Brain pericyte (primary cell): ENCODE results near the gene FES.

Experiments
- DNase-seq: peaks from one replicate; pipeline ENCODE4 v3.0.0-alpha.2; 2012; ENCODE audit warnings: low read depth, low spot score

Gene FES

DNA sequence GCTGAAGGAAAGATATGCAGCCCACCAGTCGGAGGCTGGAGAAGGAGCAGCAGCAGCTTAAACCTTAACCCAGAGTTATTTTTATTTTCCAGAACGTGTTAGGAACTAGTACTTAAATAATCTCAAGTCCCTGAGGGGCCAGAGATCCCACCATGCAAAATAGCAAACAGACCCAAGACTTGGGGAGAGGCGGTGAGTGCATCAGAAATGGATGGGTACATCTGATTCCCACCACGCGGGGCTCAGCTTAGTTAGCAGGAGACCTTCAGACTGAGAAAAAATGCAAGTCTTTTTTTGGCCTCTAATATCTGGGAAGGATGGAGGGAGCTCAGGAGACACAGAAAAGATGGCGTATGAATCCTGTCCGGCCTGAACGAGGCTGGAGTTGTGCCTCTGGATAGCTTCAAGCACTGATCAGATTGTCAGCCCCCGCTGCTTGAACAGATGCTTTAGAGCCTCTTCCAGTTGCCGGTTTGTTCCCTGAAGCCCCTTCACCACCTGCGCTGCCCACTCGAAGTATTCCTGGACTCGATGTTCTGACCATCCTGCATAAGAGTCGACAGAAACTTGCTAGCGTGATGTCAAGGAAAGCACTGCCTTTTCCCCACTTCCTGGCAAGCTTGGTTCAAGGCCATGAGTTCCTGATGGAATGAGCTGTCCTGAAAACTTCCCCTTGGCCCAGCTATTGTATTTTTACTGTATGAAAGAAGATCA is 46.7 kb downstream of the FES start:
- DNase-seq = no peak

DNA sequence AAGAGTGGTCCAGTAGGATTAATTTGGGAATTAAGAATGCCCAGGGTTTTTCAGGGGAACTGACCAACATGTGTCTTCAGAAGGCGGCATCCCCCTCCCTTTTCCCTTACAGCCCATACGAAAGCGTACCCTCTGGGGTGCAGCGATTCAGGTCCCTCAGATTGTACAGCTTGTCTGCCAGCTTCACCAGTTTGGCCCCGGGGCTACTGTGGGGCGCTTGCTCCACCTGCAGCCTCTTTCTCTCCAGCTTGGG is 47.2 kb downstream of the FES start:
- DNase-seq = no peak

DNA sequence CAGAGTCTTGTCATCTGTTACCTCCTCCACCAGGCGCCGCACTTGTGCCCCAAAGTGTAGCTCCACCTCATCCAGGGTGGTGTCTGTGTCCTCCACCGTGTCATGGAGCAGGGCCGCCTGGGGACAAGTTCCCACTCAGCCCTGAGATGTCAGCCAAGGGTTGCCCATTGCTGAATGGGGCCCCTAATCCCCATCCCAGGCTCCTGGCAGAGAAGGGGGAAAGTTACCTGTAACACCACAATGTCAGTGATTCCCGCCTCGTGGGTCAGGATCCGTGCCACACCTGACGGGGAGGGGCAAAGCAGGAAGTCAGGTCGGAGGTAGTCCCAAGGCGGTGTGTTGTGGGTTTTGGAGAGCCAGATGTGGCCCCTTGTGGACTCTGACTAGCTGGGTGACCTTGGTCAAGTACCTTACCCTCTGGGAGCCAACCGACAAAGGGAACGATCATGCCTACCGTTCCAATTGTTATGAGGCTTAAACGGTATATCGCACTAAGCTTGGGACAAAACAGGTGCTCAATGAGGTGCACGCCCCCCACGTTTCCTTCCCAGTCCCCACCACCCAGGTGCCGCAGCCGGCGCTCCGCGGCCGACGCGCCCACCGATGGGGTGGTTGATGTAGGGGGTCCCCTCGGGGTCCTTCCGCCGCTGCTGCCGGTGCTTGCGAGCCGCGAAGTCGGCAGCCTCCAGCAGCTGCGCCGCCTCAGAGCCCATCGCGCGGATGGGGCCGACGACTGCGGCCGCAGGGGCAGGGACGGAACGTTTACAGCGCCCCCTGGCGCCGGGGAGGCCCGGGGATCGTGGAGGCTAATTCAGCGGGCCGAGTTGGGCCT is 47.7 kb downstream of the FES start, which contains the start of gene HDDC3:
HDDC3 (minus strand) TSS at position 722 of the 832 bp plus-strand sequence; CDS start at position 713, 9 bp downstream.
- DNase-seq = no peak

DNA sequence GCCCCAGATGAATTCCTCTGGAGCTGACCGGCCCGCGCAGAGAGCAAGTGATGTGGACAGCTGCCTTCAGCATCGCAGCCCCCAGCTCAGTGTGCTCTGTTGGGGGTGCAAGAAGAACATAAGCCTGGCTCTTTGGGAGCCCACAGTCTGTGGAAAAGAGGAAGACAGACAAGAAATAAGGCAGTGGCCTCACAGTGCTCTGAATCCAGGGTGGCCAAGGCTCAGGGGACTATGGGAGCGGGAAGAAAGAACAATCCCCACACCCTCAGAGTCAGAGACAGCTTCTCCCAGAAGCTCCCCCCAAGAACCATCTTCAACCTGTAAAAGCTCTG is 48.3 kb downstream of the FES start:
- no peak for DNase-seq

DNA sequence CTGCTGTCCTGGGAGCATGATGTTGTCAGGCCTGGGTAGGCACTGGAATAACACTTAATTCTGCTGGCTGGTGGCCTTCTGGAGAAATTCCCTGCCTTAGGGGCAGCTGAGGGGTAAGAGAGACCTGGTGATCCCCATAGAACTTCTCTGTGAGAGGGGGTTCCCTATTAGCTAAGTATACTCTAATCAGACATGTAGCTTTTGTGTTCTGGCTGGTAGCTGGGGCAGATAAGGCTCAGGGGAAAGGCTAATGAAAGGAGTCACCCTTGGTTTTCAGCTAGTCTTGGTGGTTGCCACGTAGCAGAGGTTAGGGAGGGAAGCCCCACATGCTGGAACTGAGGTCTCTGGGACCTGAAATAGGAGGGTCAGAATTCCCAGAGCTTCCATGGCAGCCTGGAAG is 49.0 kb downstream of the FES start:
- no peak for DNase-seq

DNA sequence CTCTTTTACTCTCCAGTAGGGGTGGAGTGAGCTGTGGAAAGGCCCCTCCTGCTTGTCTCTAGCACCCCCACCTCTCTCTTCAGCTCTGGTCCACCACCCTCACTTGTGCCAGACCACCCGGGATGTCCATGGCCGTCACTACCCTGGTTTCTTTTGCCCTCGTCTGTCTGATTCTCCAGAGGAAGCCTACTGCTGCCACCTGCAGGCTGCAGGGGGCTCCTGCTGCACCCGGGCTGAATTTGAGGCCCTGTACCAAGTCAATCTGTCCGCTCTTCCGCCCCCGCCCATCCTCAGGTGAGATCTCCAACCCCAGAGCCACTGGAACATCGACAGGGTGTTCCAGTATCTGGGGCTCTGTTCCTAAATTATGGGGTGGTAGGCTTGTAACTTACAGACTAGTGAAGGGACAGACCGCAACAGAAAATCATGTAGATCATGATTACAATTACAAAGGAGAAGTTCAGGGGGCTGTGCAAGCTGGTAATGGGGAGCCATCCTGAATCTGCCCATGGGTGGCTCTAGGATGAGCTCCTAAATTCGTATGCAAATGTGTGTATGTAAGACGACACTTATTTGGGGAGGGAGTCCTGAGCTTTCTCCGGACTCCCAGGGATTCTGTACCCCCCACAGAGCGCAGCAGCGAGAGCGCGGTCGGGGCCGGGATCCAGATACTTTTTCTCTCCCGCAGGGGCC is 50.1 kb downstream of the FES start:
- DNase-seq = no peak

DNA sequence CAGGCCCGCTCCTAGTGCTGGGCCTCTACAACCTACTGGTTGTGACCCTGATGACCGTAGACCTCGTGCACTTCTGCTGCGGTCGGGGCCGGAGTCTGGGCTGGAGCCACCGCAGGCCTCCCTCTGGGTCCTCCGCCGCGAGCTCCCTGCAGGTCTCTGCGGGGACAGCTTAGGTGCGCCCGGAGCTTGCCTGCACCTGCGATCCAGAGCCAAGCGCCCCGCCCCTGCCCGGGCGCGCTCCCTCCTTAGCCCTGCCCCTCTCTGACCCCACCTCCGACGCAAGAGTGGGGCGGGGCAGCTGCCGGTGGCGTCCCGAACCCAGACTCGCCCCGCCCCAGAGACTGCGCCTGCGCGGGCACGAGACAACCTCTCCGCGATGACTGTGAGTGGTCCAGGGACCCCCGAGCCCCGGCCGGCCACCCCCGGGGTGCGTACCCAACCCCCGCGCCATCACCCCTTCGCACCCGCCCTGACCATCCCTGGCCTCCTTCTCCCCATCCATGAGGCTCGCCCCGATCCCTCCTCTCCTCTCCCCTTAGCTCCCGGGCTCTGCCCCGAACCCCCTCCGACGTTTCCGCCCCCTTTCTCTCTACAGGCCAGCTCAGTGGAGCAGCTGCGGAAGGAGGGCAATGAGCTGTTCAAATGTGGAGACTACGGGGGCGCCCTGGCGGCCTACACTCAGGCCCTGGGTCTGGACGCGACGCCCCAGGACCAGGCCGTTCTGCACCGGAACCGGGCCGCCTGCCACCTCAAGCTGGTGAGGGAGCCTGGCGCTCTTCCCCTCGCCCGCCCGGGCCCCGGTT is 50.8 kb downstream of the FES start, which contains the start of gene UNC45A:
UNC45A (plus strand) TSS at position 337 of the 803 bp plus-strand sequence; CDS start at position 377, 40 bp downstream.
- DNase-seq = no peak

DNA sequence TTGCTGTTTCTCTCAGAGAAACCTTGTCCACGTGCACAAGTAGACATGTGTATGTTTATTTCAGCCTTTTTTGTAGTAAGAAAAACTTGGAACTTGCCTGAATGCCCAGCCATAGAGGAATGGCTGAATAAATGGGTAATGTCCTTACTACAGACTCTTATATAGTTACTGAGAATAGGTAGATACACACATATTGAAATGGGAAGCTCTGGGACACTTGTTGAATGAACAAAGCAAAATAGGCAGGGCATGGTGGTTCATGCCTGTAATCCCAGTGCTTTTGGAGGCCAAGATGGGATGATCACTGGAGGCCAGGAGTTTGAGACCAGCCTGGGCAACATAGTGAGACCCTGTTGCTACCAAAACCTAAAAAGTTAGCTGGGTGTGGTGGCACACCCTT is 52.5 kb downstream of the FES start:
- DNase-seq = no peak

DNA sequence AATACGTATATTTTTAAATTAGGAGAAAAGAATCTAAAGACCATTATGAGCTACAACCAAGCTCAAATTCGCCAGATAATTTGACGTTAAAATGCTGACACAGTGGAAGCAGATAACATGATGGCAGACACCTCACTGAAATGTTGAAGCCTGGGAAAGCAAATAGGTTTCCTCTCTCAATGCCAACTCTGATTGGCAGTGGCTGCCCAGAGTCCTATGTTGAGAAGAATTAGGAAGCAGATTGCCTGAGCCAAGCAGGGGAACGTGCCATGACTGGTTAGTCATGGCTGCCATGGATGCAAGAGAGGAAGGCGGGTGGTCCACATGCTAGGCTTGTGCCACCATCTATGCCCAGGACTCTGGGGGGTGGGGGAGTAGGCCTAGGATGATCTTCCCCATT is 54.0 kb downstream of the FES start:
- DNase-seq = no peak

DNA sequence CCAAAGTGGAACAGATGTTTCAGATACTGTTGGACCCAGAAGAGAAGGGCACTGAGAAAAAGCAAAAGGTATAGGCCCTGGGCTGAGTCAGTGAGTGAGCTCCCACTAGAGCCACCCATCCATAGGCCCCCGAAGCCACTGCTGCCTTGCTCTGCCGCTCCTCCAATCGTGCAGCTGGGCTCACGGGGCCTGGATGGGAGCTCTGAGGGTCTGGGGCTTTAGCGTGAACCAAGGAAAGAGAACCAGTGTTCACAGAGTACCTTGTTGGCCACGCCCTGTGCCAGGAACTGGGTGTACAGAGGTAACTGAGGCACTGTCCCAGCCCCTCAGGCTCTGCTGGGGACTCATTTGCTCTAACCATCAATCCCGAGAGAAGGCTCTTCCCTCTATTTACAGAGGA is 55.5 kb downstream of the FES start:
- no peak for DNase-seq

DNA sequence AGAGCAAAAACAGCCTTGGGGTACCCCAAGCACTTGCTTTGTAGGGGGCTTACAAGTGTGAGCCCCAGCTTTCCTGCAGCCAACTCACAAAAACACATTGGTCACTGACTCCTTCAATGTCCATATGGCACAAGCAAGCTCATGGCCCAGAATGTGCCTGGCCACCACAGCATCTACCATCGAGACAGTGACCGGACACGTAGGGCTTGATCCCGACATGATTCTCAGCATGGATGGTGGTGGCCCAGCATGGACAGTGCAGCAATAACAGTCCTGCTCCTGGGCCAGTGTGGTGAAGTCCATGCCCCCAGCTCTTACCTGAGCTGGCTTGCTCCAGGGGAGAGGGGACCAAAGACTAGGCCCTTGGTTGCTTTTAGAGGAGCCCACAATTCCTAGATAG is 56.7 kb downstream of the FES start:
- DNase-seq = no peak

DNA sequence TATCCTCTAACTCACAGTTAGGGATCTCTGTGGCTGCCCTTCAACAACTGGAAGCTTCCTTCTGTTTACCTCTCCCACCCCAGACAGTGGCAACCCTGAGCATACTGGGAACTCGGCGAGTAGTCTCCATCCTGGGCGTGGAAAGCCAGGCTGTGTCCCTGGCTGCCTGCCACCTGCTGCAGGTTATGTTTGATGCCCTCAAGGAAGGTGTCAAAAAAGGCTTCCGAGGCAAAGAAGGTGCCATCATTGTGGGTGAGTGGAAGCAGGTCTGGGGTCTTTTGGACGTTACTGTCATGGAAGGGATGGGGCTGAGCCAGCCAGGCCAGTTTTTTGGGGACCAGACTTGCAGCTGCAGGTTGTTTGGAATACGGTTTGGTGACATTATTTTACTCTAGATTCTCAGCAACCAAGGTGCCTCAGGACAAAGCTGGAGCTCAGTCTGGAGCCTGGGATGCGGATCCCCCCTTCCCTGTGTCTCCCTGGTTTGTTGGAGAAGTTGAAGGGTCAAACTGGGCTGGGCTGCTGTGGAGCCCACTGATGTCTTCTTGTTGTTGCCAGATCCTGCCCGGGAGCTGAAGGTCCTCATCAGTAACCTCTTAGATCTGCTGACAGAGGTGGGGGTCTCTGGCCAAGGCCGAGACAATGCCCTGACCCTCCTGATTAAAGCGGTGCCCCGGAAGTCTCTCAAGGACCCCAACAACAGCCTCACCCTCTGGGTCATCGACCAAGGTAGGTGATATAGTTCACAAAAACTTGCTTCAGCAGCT is 58.2 kb downstream of the FES start:
- DNase-seq = no peak

DNA sequence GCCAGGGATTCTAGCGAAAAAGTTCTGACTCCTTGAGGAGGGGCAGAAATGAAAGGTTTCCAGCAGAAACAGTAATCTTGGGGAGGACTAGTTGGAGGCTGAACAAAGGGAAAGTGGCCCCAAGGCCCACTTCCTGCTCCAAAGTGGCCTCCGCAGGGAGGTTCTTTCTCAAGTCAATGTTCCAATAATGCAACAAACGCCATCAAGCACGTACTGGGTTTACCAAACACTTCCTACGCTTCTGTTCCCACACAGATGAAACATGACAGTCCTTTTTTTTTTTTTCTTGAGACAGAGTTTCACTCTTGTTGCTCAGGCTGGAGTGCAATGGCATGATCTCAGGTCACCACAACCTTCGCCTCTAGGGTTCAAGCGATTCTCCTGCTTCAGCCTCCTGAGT is 60.8 kb downstream of the FES start:
- DNase-seq = no peak
